H9 (cell line): ENCODE measurements around the gene C1QTNF3. TPM values are rescaled to one million over a fixed set of nuclear protein-coding genes. Genes with fewer than 3 reads are reported as not detected.
"Not testable (repeated sequence)": the region's sequence is repeated elsewhere in the genome, so short reads cannot be mapped to it uniquely, and the experiment has no call there.

Source experiments
- DNase-seq: peaks from one replicate; pipeline ENCODE4 v3.0.0-alpha.2; 2017
- H2AFZ ChIP-seq: one replicate; pipeline ENCODE4 v1.6.1; 2013; ENCODE audit warnings: mild to moderate bottlenecking, low read length, control low read depth, moderate library complexity
- H2AK5ac ChIP-seq: 2 replicates; pipeline ENCODE4 v1.6.1; 2013; ENCODE audit warnings: low read length, control low read depth, mixed read lengths; ENCODE audit not compliant: insufficient read length
- H2BK120ac ChIP-seq: one replicate; pipeline ENCODE4 v1.6.1; 2013; ENCODE audit warnings: low read depth, mild to moderate bottlenecking, low read length, control low read depth, inconsistent platforms; ENCODE audit not compliant: poor library complexity, severe bottlenecking
- H2BK12ac ChIP-seq: 2 replicates; pipeline ENCODE4 v1.6.1; 2013; ENCODE audit warnings: low read length, control low read depth, mixed read lengths, low read depth; ENCODE audit not compliant: insufficient read length
- H2BK15ac ChIP-seq: 2 replicates; pipeline ENCODE4 v1.6.1; 2013; ENCODE audit warnings: low read depth, low read length, control low read depth
- H2BK20ac ChIP-seq: one replicate; pipeline ENCODE4 v1.6.1; 2013; ENCODE audit warnings: low read depth, mild to moderate bottlenecking, low read length, control low read depth, inconsistent platforms; ENCODE audit not compliant: poor library complexity, severe bottlenecking
- H2BK5ac ChIP-seq: 2 replicates; pipeline ENCODE4 v1.6.1; 2013; ENCODE audit warnings: low read length, control low read depth, mixed read lengths; ENCODE audit not compliant: insufficient read length
- H3K14ac ChIP-seq: 2 replicates; pipeline ENCODE4 v1.6.1; 2013; ENCODE audit warnings: low read length, control low read depth; ENCODE audit not compliant: insufficient read depth
- H3K18ac ChIP-seq: 2 replicates; pipeline ENCODE4 v1.6.1; 2013; ENCODE audit warnings: low read depth, mild to moderate bottlenecking, mixed read lengths, low read length, control low read depth; ENCODE audit not compliant: insufficient read length
- H3K23ac ChIP-seq: 2 replicates; pipeline ENCODE4 v1.6.1; 2013; ENCODE audit warnings: low read length, control low read depth, mixed read lengths, low read depth; ENCODE audit not compliant: insufficient read length
- H3K23me2 ChIP-seq: 2 replicates; pipeline ENCODE4 v1.6.1; 2013; ENCODE audit warnings: low read depth, mild to moderate bottlenecking, mixed read lengths, low read length, control low read depth; ENCODE audit not compliant: insufficient read length, poor library complexity, severe bottlenecking
- H3K27ac ChIP-seq: 2 replicates; pipeline ENCODE4 v1.5.1; 2013; ENCODE audit warnings: low read length, control low read depth, mixed read lengths, low read depth; ENCODE audit not compliant: insufficient read length
- H3K27me3 ChIP-seq: 2 replicates; pipeline ENCODE4 v1.6.1; 2013; ENCODE audit warnings: low read length, control low read depth, inconsistent platforms; ENCODE audit not compliant: insufficient read depth
- H3K4ac ChIP-seq: 2 replicates; pipeline ENCODE4 v1.6.1; 2013; ENCODE audit warnings: low read depth, mild to moderate bottlenecking, control low read depth, inconsistent platforms, low read length, moderate library complexity
- H3K4me1 ChIP-seq: 2 replicates; pipeline ENCODE4 v1.6.1; 2013; ENCODE audit warnings: low read length, control low read depth, inconsistent platforms; ENCODE audit not compliant: insufficient read depth
- H3K4me2 ChIP-seq: 2 replicates; pipeline ENCODE4 v1.6.1; 2013; ENCODE audit warnings: low read length, control low read depth, mixed read lengths; ENCODE audit not compliant: insufficient read length, insufficient read depth
- H3K56ac ChIP-seq: 2 replicates; pipeline ENCODE4 v1.6.1; 2013; ENCODE audit warnings: low read depth, mild to moderate bottlenecking, mixed read lengths, low read length, control low read depth; ENCODE audit not compliant: insufficient read length
- H3K79me1 ChIP-seq: 2 replicates; pipeline ENCODE4 v1.6.1; 2013; ENCODE audit warnings: low read depth, mild to moderate bottlenecking, moderate library complexity, low read length, control low read depth, inconsistent platforms; ENCODE audit not compliant: insufficient read depth, poor library complexity, severe bottlenecking
- H3K79me2 ChIP-seq: 2 replicates; pipeline ENCODE4 v1.6.1; 2013; ENCODE audit warnings: low read length, control low read depth, inconsistent platforms; ENCODE audit not compliant: insufficient read depth
- H3K9ac ChIP-seq: 2 replicates; pipeline ENCODE4 v1.6.1; 2013; ENCODE audit warnings: low read length, control low read depth, mixed read lengths; ENCODE audit not compliant: insufficient read length; ENCODE audit errors: extremely low read depth
- H3K9me3 ChIP-seq: one replicate; pipeline ENCODE4 v1.6.1; 2013; ENCODE audit warnings: low read depth, low read length, inconsistent platforms; ENCODE audit not compliant: control insufficient read depth
- H3T11ph ChIP-seq: one replicate; pipeline ENCODE4 v1.6.1; 2013; ENCODE audit warnings: mild to moderate bottlenecking, low read length, control low read depth, inconsistent platforms
- H4K20me1 ChIP-seq: one replicate; pipeline ENCODE4 v1.6.1; 2013; ENCODE audit not compliant: control insufficient read depth, insufficient read length, insufficient read depth
- H4K5ac ChIP-seq: 2 replicates; pipeline ENCODE4 v1.6.1; 2013; ENCODE audit warnings: low read depth, mild to moderate bottlenecking, mixed read lengths, low read length, control low read depth; ENCODE audit not compliant: insufficient read length
- H4K8ac ChIP-seq: replicated peaks from 2 replicates; pipeline ENCODE4 v1.6.1; 2013; ENCODE audit warnings: low read length, control low read depth, mixed read lengths, low read depth; ENCODE audit not compliant: insufficient read length
- H4K91ac ChIP-seq: 2 replicates; pipeline ENCODE4 v1.6.1; 2013; ENCODE audit warnings: low read depth, mild to moderate bottlenecking, moderate library complexity, mixed read lengths, low read length, control low read depth; ENCODE audit not compliant: insufficient read length
- H3K27ac Mint-ChIP-seq, 3 experiments: 2 replicates in 2 of 3; 3 replicates in 1 of 3; pipeline ENCODE4 v1.8.0; 2020 to 2021; ENCODE audit warnings: mixed read lengths in 3 of 3, mild to moderate bottlenecking in 1 of 3, moderate library complexity in 1 of 3
- H3K27me3 Mint-ChIP-seq: 2 replicates; pipeline ENCODE4 v1.8.0; 2021; ENCODE audit warnings: low read depth, mild to moderate bottlenecking, moderate library complexity, mixed read lengths
- H3K36me3 Mint-ChIP-seq, 3 experiments: 2 replicates in 2 of 3; 3 replicates in 1 of 3; pipeline ENCODE4 v1.8.0; 2020 to 2021; ENCODE audit warnings: low read depth in 3 of 3, mixed read lengths in 3 of 3; ENCODE audit not compliant: insufficient read depth in 1 of 3
- H3K4me1 Mint-ChIP-seq, 2 experiments: 2 replicates each; pipeline ENCODE4 v1.8.0; 2020; ENCODE audit warnings: mixed read lengths in 2 of 2
- H3K4me3 Mint-ChIP-seq, 2 experiments: 2 replicates in 1 of 2; 3 replicates in 1 of 2; pipeline ENCODE4 v1.8.0; 2020 to 2021; ENCODE audit warnings: mild to moderate bottlenecking in 2 of 2, mixed read lengths in 2 of 2, moderate library complexity in 1 of 2
- H3K9me3 Mint-ChIP-seq, 2 experiments: 2 replicates in 1 of 2; 3 replicates in 1 of 2; pipeline ENCODE4 v1.8.0; 2020; ENCODE audit warnings: mild to moderate bottlenecking in 2 of 2, mixed read lengths in 2 of 2, moderate library complexity in 1 of 2
- WGBS: extraction: QIAGEN DNeasy Blood & Tissue Kit; methylation state at CpG from one replicate; pipeline ENCODE4 v1.1.7; 2013; ENCODE audit warnings: missing lambda C conversion rate, low lambda C conversion rate, mixed read lengths; ENCODE audit not compliant: insufficient read length; ENCODE audit errors: extremely low coverage; 5-methylcytosine and 5-hydroxymethylcytosine counted together
- total RNA-seq: library from RNA; stranded (reverse); gene quantifications from 2 replicates; pipeline ENCODE4 v1.2.1, GENCODE V29; 2021

Gene C1QTNF3
- total RNA-seq, 1 experiment from 2014 or later: 1.1 TPM

- not testable (repeated sequence) for H3K9ac ChIP-seq, H4K20me1 ChIP-seq, H3K23me2 ChIP-seq, H3K79me1 ChIP-seq, DNase-seq, H3K4me3 Mint-ChIP-seq, H4K5ac ChIP-seq, H2AFZ ChIP-seq, H3K56ac ChIP-seq, H3T11ph ChIP-seq, H3K9me3 ChIP-seq, H3K4ac ChIP-seq, H3K27me3 Mint-ChIP-seq, H2BK12ac ChIP-seq, H2BK15ac ChIP-seq, H3K27ac ChIP-seq, H3K27me3 ChIP-seq, H4K91ac ChIP-seq, H3K27ac Mint-ChIP-seq, H3K36me3 Mint-ChIP-seq, H3K18ac ChIP-seq, H2BK5ac ChIP-seq, H3K4me2 ChIP-seq, H3K79me2 ChIP-seq, H3K14ac ChIP-seq, H2BK120ac ChIP-seq, H2AK5ac ChIP-seq, H3K4me1 ChIP-seq, H3K23ac ChIP-seq, H4K8ac ChIP-seq, H3K9me3 Mint-ChIP-seq, H3K4me1 Mint-ChIP-seq, H2BK20ac ChIP-seq
- WGBS: no CpG with 5 or more reads among the region's 3 CpGs
Observed at GRCh38 chr5:34070626-34071025, 27.6 kb upstream of the C1QTNF3 start.
